ENCODE data around the gene SPCS3.

- TF ChIP-seq CTCF (IDR thresholded peaks at IDR 0.05; ENCODE audit: low read depth, low read length): no peak
- no peak for TF ChIP-seq POLR2A (IDR thresholded peaks at IDR 0.05; ENCODE audit: extremely low read depth, insufficient read length)
- TF ChIP-seq MYC (IDR thresholded peaks at IDR 0.05; ENCODE audit: low read depth, low read length): no peak
Observed at GRCh38 chr4:176271749-176272148, 48.0 kb upstream of the SPCS3 start.
